ENCODE data around the gene KIF18A.
"Not testable (repeated sequence)": the region's sequence is repeated elsewhere in the genome, so short reads cannot be mapped to it uniquely, and the experiment has no call there.

KIF18A gene

DNA sequence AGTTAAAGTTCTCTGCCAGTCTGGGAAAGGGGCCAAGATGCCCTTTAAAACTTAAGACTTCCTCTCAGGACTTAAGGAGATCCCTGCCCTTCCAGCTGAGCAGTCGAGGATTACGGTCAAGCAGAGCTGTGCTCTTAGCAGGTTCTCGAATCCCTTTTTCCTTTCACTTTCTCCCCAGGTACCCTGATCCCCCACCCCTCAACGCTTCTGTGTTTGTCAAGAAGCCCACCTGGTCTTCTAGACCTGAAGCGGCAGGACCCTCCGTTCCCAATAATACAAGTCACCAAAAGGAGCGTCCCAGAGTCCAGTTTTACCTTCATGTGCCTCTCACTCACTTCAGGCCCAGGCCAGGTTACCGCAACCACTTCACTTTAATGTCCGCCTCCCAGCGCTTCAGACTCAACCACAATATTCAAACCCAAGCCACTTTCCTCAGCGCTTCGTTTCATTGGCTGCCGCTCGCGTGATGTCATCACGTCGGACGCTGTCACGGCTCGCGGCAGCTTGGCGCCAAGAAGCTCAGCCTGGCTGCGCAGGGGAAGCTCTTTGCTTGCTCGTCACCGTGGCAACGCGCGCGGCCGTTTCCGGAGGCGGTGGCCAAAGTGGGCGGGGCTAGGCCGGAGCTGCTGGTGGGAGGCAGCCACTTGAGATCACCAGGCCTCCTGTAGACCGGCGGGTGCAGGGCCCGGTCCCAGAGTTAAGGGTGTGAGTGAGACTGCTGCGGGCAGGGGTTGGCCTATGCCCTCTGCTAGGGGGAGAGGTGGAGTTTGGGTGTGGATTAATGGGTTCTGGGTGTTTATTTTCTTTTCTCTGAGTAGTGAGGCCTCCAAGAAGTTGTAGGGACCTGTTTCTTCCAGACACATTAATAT, at the start of gene KIF18A, which contains the start of gene METTL15:
TSS of gene KIF18A (minus strand) at position 407 of the 869 bp plus-strand sequence. CDS start 10,209 bp downstream, outside the sequence.
TSS of gene METTL15 (plus strand) at position 639 of the 869 bp plus-strand sequence. CDS start 4,947 bp downstream, outside the sequence.
- DNase-seq: peak; percentile 99

DNA sequence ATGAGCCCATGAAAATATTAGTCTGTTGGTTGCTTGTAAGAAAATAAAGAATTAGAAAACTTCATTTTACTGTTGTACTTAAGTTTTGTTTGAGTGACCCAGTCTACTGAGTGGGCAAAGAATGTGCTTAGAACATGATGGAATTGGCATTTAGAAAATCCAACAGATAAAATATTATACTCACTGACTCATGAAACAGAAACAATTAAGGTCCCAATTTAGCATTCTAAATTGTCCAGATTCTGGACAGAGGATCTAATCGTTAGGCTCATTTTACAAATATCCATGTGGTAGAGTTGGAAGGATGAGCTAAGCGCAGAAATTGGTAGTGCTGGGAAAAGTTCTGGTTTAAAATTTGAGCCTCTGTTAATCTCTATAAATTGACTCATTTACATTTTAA, 45.6 kb upstream of the KIF18A start:
- DNase-seq: no peak

GRCh38 chr11:28152743-28153142, 44.8 kb upstream of the KIF18A start:
- DNase-seq: no peak

DNA sequence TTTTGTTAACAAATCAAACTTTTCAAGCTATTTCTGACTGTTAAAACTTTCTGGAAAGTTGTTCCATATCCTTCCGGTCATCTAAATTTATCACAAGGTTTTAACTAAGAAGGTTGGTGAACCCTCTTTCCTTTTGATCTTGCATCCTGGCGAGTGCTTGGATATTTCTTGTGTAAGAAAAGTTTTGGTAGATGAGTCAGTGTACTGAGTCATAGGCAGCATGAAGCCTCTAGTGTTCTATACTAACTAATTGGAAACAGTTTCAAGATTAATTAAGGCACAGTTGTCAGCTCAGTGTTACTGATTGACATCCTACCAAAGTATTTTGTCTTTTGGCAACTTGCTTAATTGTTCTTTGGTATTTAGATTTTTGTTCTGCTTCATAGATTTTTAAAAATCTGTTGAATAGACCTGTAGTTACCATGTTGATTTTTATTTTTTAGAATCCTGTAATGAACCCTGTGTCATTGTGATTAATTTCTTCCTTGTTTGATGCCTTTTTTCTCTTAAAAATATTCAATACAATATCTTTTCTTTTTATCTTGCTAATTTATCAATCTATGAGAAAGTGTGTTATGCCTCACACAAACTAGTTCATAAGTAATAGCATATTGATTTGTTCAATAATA, 38.3 kb upstream of the KIF18A start:
- DNase-seq: no peak

DNA sequence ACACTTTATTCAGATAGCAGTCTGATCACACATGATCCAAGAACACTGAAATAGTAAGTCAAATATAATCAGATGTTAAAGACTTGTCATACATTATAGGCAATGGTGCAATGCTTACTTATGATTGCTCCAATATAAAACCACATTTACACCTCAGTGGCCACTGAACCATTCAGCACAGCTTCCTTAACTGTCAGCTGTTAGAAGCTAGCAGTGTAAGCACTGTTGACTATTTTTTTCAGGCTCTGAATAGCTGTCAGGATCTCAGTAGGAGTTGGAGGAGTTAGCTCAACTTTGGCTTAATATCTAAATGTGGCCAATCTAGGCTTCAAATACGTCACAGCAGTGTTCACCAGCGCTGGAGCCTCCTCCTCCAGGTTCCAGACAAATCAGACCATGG, 36.9 kb upstream of the KIF18A start:
- DNase-seq: peak; percentile 11

GRCh38 chr11:28142724-28143123, 34.8 kb upstream of the KIF18A start:
- DNase-seq: no peak

DNA sequence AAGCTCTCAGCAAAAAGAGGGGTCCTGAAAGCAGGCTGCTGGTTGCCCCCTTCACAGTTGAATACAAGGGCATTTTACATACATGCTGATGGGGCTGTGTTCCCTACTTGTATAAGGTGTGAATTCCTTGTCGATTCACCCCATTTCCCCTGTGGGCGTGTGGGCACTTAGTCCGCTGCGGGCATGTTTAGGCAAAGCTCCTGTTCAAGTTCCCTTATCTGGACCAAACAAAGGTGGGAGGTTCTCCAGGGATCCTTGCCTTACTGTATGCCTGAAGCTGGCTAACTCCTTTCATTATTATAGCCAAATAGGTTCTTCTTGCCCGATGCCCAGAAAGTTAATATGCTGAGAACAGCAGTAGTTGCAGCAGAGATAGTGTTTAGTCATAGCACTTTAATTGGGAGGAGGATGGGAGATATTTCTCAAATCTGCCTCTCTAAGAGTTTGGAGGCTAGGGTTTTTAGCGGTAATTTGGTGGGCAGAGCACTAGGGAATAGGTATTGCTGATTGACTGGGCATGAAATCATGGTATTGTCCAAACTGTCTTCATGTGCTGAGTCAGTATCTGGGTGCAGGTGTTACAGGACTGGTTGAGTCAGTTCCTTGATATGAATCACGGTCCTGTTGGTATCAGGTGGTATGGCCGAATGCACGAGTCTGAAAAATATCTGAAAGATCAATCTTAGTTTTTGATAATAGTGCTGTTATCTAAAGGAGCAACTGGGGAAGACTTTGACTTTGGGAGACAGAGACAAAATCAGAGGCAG, 32.9 kb upstream of the KIF18A start:
- DNase-seq: no peak

GRCh38 chr11:28139841-28140415, 32.0 kb upstream of the KIF18A start:
- no peak for DNase-seq

GRCh38 chr11:28137832-28138231, 29.9 kb upstream of the KIF18A start:
- no peak for DNase-seq

GRCh38 chr11:28137366-28137765, 29.4 kb upstream of the KIF18A start:
- DNase-seq: no peak

GRCh38 chr11:28136157-28136556, 28.2 kb upstream of the KIF18A start:
- DNase-seq: not testable (repeated sequence)

- DNase-seq: no peak
Observed at GRCh38 chr11:28133146-28133545, 25.2 kb upstream of the KIF18A start.

DNA sequence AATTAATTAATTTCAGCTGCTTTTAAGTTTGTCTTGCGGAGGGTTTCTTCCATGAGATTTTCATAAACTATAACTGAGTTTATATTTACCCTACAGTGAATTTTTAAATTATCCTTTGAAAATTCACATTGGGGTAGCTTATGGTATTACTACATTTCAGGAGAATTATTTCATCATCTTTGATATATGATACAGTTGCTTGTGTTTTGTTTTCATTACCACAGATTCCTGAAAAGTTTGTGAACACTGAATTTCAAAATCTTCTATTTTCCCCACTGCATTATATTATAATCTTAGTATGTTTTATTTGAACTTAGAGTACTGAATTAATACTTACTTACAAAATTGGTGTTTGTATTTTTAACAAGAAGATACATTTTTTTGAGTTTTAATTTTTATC, 24.6 kb upstream of the KIF18A start:
- no peak for DNase-seq

- DNase-seq: no peak
Observed at GRCh38 chr11:28123151-28123581, 15.2 kb upstream of the KIF18A start.

- DNase-seq: no peak
Observed at GRCh38 chr11:28117712-28118111, 9.8 kb upstream of the KIF18A start.

DNA sequence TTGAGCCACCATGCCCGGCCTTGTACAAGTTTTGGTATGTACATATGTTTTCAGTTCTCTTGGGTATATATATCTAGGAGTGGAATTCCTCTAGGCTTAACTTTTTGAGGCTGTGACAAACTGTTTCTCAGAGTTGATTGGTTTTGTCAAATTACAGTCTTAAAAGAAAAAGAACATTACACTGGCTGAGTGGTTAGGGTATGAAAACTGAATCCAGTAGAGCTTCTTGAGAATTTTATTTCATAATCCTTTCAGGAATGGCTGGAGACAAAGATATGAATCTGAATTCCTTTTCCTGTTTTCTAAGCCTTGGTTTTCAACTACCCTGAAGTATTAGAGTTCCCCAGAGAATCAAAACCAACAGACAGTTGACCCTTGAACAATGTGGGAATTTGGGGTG, 6.8 kb upstream of the KIF18A start:
- DNase-seq: no peak

DNA sequence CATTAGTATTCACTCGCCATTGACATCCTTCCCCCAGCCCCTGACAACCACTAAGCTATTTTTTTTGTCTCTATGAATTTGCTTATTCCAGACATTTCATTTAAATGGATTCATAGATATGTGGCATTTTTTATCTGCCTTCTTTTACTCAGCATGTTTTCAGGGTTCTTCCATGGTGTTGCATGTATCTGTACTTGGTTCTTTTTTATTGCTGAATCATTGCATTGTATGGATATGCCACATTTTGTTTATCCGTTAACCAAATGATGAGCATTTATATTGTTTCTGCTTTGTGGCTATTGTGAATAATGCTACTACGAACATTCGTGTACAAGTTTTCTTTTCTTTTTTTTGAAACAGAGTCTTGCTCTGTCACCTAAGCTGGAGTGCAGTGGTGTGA, 6.2 kb upstream of the KIF18A start:
- no peak for DNase-seq

- no peak for DNase-seq
Observed at GRCh38 chr11:28110821-28111200, 2.9 kb upstream of the KIF18A start.

DNA sequence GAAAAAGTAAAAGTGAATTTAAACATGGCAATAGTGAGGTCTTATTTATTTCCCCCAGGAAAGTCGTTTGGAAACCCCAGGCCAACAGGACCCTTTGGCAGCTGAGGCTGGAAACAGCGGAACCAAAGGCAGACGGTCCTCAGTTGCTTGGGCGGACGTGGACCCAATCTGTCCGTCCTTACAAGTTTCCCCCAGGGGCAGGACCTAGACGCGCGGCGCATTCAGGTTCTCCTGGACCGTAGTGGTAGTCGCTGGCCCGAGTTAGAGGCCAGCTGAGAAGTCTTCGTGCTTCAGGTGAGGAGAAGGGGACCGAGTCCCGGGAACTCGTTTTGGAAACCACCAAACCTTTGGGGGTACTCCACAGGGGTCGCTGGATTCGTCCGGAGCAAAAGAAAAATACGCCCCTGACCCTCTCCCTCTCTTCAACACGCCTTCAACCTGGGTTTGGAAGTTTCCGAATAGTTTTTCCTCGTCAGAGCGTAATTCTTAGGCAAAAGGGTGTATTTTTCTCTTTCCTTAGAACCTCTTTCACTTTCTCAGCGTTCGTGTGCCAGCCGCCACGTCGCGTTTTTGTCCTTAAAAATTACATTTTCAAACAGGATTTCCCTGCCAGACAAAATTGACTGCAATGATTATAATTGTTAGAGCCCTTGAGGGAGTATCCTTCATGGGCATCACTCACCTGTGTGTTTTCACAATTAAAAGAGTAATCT, 2.3 kb upstream of the KIF18A start:
- DNase-seq: peak; percentile 88

- peak; percentile 24 for DNase-seq
Observed at GRCh38 chr11:28108958-28109357, 1.0 kb upstream of the KIF18A start.

GRCh38 chr11:28107191-28107749, 686 bp downstream of the KIF18A start:
- DNase-seq: peak; percentile 77
